Caco-2 (cell line): Measurements from ENCODE around the gene RIN3. TPM values are rescaled to one million over a fixed set of nuclear protein-coding genes. Genes with fewer than 3 reads are reported as not detected.

Source experiments
- BruUV-seq: library from RNA; stranded (reverse); fragments of 400-500 nt; replicated peaks from 2 replicates; lab custom pipeline; 2021; lab: Mats Ljungman, UMichigan
- CTCF ChIA-PET: fragments of 300-600 bp; sonication (Branson Sonifier 250); formaldehyde crosslinking; loops from one replicate; lab custom pipeline; 2022; ENCODE audit warnings: antibody characterized with exemption; lab: Charles Lee
- POLR2A ChIA-PET: fragments of 300-600 bp; sonication (Branson Sonifier 250); formaldehyde crosslinking; loops from one replicate; lab custom pipeline; 2022; ENCODE audit warnings: antibody characterized with exemption; lab: Charles Lee
- DNase-seq, 2 experiments: peaks; one replicate each; pipeline versions ENCODE4 v3.0.0 to v3.0.0-alpha.2; 2020 to 2022
- H3K27me3 ChIP-seq: replicated peaks from 2 replicates; pipeline ENCODE4 v1.6.0; 2011; ENCODE audit warnings: low read length; ENCODE audit not compliant: control insufficient read depth, insufficient read depth
- H3K36me3 ChIP-seq: 2 replicates; pipeline ENCODE4 v1.5.1; 2011; ENCODE audit warnings: low read length; ENCODE audit not compliant: control insufficient read depth, insufficient read depth
- H3K4me1 ChIP-seq: fragments of 250-450 bp; sonication (Bioruptor Pico); 2 replicates; pipeline ENCODE4 v1.5.1; 2020; ENCODE audit warnings: mild to moderate bottlenecking
- H3K4me3 ChIP-seq: 2 replicates; pipeline ENCODE4 v1.5.1; 2011; ENCODE audit warnings: low read depth, mild to moderate bottlenecking, control low read depth, low read length
- H3K9me3 ChIP-seq: fragments of 250-450 bp; sonication (Bioruptor Pico); 2 replicates; pipeline ENCODE4 v1.5.1; 2020; ENCODE audit warnings: mild to moderate bottlenecking, moderate library complexity
- H3K27ac Mint-ChIP-seq: one replicate; pipeline ENCODE4 v1.8.0; 2022; ENCODE audit warnings: mixed read lengths; ENCODE audit not compliant: unreplicated experiment
- H3K27me3 Mint-ChIP-seq: one replicate; pipeline ENCODE4 v1.8.0; 2022; ENCODE audit warnings: mixed read lengths; ENCODE audit not compliant: insufficient read depth, unreplicated experiment
- H3K36me3 Mint-ChIP-seq: one replicate; pipeline ENCODE4 v1.8.0; 2022; ENCODE audit warnings: mild to moderate bottlenecking, mixed read lengths; ENCODE audit not compliant: insufficient read depth, unreplicated experiment
- H3K4me1 Mint-ChIP-seq: one replicate; pipeline ENCODE4 v1.8.0; 2022; ENCODE audit warnings: low read depth, mixed read lengths; ENCODE audit not compliant: unreplicated experiment
- H3K4me3 Mint-ChIP-seq: one replicate; pipeline ENCODE4 v1.8.0; 2022; ENCODE audit warnings: mild to moderate bottlenecking, moderate library complexity, mixed read lengths; ENCODE audit not compliant: unreplicated experiment
- H3K9me3 Mint-ChIP-seq: one replicate; pipeline ENCODE4 v1.8.0; 2022; ENCODE audit warnings: mixed read lengths; ENCODE audit not compliant: unreplicated experiment
- CTCF ChIP-seq, 2 experiments: fragments of 200-600 bp in 1 of 2; IDR thresholded peaks; 1 replicate in 1 of 2; 2 replicates in 1 of 2; pipeline versions ENCODE4 v1.5.1 to v1.8.0; 2011 to 2022; ENCODE audit warnings: antibody characterized with exemption in 1 of 2, control low read depth in 1 of 2, inconsistent platforms in 1 of 2, low read depth in 1 of 2, low read length in 1 of 2, mild to moderate bottlenecking in 1 of 2, moderate library complexity in 1 of 2; ENCODE audit not compliant: insufficient read depth in 1 of 2, severe bottlenecking in 1 of 2, unreplicated experiment in 1 of 2
- intact Hi-C: fragments of 100-400 bp; cut with micrococcal nuclease; formaldehyde crosslinking; loops from one replicate; pipeline ENCODE4 v1.10.0; 2022; ENCODE audit not compliant: unreplicated experiment
- total RNA-seq: library from RNA; stranded (reverse); gene quantifications from 2 replicates; pipeline ENCODE4 v1.2.3, GENCODE V29; 2022

RIN3 gene
- total RNA-seq, 1 experiment from 2014 or later, result 20.7 TPM

- no peak for TF ChIP-seq CTCF (IDR thresholded peaks at IDR 0.05; ENCODE audit: insufficient read depth in 1 of 2, low read depth in 1 of 2, low read length in 1 of 2, severe bottlenecking in 1 of 2, unreplicated experiment in 1 of 2)
- Histone ChIP-seq H3K4me1 (no peaks in the 10 kb centered on the region), H3K36me3 (no peaks in the 10 kb centered on the region), H3K4me3 (no peak overlapping the region), H3K9me3 (0 out of 2 replicates have a peak, but pooled peaks cover 5% of the 10 kb centered on the region), H3K27me3 (no peaks in the 10 kb centered on the region; the same call in 1 of the 2 replicates)
- Mint-ChIP-seq H3K27ac (no peak overlapping the region), H3K36me3 (no peaks in the 10 kb centered on the region), H3K27me3 (no peaks in the 10 kb centered on the region), H3K9me3 (no peaks in the 10 kb centered on the region), H3K4me3 (no peak overlapping the region), H3K4me1 (no peaks in the 10 kb centered on the region)
- intact Hi-C loops, result no loop called here
- DNase-seq, result no peak
- no TSS peak for BruUV-seq
- ChIA-PET CTCF (no interaction called here), POLR2A (no interaction called here)
These were observed 30.8 kb upstream of the RIN3 start for GRCh38 chr14:92482621-92483319.

- intact Hi-C loops, result no loop called here
- no TSS peak for BruUV-seq
- Histone ChIP-seq H3K27me3 (no peaks in the 10 kb centered on the region; the same call in 1 of the 2 replicates), H3K36me3 (no peaks in the 10 kb centered on the region), H3K9me3 (0 out of 2 replicates have a peak, but pooled peaks cover 5% of the 10 kb centered on the region), H3K4me3 (no peak overlapping the region), H3K4me1 (no peaks in the 10 kb centered on the region; the same call in 1 of the 2 replicates)
- Mint-ChIP-seq H3K27ac (no peak overlapping the region), H3K36me3 (peaks cover 6% of the 10 kb centered on the region), H3K4me3 (no peak overlapping the region), H3K4me1 (peaks cover 5% of the 10 kb centered on the region), H3K9me3 (no peaks in the 10 kb centered on the region), H3K27me3 (no peaks in the 10 kb centered on the region)
- ChIA-PET CTCF (no interaction called here), POLR2A (no interaction called here)
- no peak for DNase-seq
- TF ChIP-seq CTCF (IDR thresholded peaks at IDR 0.05; ENCODE audit: insufficient read depth in 1 of 2, low read depth in 1 of 2, low read length in 1 of 2, severe bottlenecking in 1 of 2, unreplicated experiment in 1 of 2), result no peak
These were observed 29.3 kb upstream of the RIN3 start for GRCh38 chr14:92484132-92484823.

- TF ChIP-seq CTCF (IDR thresholded peaks at IDR 0.05; ENCODE audit: insufficient read depth in 1 of 2, low read depth in 1 of 2, low read length in 1 of 2, severe bottlenecking in 1 of 2, unreplicated experiment in 1 of 2), result no peak
- no peak for DNase-seq
- H3K4me1 Mint-ChIP-seq, result peaks cover 11% of the 10 kb centered on the region
- H3K4me3 Mint-ChIP-seq, result no peak overlapping the region
- Histone ChIP-seq H3K4me3 (no peak overlapping the region), H3K36me3 (no peaks in the 10 kb centered on the region), H3K4me1 (no peaks in the 10 kb centered on the region; the same call in 1 of the 2 replicates), H3K27me3 (no peaks in the 10 kb centered on the region; the same call in 1 of the 2 replicates), H3K9me3 (no peaks in the 10 kb centered on the region)
- ChIA-PET POLR2A (no interaction called here), CTCF (no interaction called here)
- no peaks in the 10 kb centered on the region for H3K9me3 Mint-ChIP-seq
- no TSS peak for BruUV-seq
- intact Hi-C loops, result no loop called here
- H3K36me3 Mint-ChIP-seq, result peaks cover 6% of the 10 kb centered on the region
- H3K27me3 Mint-ChIP-seq, result no peaks in the 10 kb centered on the region
- no peak overlapping the region for H3K27ac Mint-ChIP-seq
These were observed 26.7 kb upstream of the RIN3 start for GRCh38 chr14:92486881-92487280.
